HepG2 (cell line): ENCODE results near the gene CES3. TPM values are rescaled to one million over a fixed set of nuclear protein-coding genes. Genes with fewer than 3 reads are reported as not detected.

Experiments
- ATM ChIP-seq: fragments of 450-650 bp; IDR thresholded peaks from 2 replicates; pipeline ENCODE4 v1.7.1; 2017; ENCODE audit warnings: mild to moderate bottlenecking, borderline replicate concordance
- FOXA3 ChIP-seq: IDR thresholded peaks from 2 replicates; pipeline ENCODE4 v1.6.1; 2016; ENCODE audit warnings: missing genetic modification reagents, missing compliant biosample characterization
- HMGXB4 ChIP-seq, 2 experiments: sonication (generic) in 1 of 2; formaldehyde crosslinking in 1 of 2; IDR thresholded peaks; 2 replicates each; pipeline versions ENCODE4 v1.4.0 to v1.6.1; 2018 to 2020; ENCODE audit warnings: missing genetic modification reagents in 2 of 2, borderline replicate concordance in 1 of 2, low read depth in 1 of 2, mild to moderate bottlenecking in 1 of 2, missing biosample characterization in 1 of 2
- KDM5A ChIP-seq: fragments of 200-600 bp; sonication (generic); IDR thresholded peaks from 2 replicates; pipeline ENCODE4 v1.7.0; 2018; ENCODE audit warnings: antibody characterized with exemption, mild to moderate bottlenecking, low read length, borderline replicate concordance
- MTA3 ChIP-seq: sonication (generic); formaldehyde crosslinking; IDR thresholded peaks from 2 replicates; pipeline ENCODE4 v1.4.0; 2020; ENCODE audit warnings: missing genetic modification reagents
- NPAS2 ChIP-seq: sonication (generic); formaldehyde crosslinking; IDR thresholded peaks from 2 replicates; pipeline ENCODE4 v1.8.0; 2022; ENCODE audit warnings: mild to moderate bottlenecking, missing genetic modification reagents, borderline replicate concordance
- SIX1 ChIP-seq: sonication (generic); formaldehyde crosslinking; IDR thresholded peaks from 2 replicates; pipeline ENCODE4 v1.4.0; 2020; ENCODE audit warnings: missing genetic modification reagents, borderline replicate concordance
- SUZ12 ChIP-seq: fragments of 150-350 bp; IDR thresholded peaks from 2 replicates; pipeline ENCODE4 v1.6.1; 2014; ENCODE audit warnings: low read depth, low read length
- TRIM24 ChIP-seq: sonication (generic); formaldehyde crosslinking; IDR thresholded peaks from 2 replicates; pipeline ENCODE4 v1.8.0; 2022; ENCODE audit warnings: mild to moderate bottlenecking, missing genetic modification reagents
- ZBTB7A ChIP-seq: sonication (generic); formaldehyde crosslinking; IDR thresholded peaks from 2 replicates; pipeline ENCODE4 v1.8.0; 2022; ENCODE audit warnings: mild to moderate bottlenecking, missing genetic modification reagents
- ZKSCAN1 ChIP-seq: fragments of 150-350 bp; IDR thresholded peaks from 2 replicates; pipeline ENCODE4 v1.6.1; 2014; ENCODE audit warnings: low read length
- ZNF687 ChIP-seq: sonication (generic); formaldehyde crosslinking; IDR thresholded peaks from 2 replicates; pipeline ENCODE4 v1.5.1; 2020; ENCODE audit warnings: mild to moderate bottlenecking, missing genetic modification reagents, moderate library complexity
- ZNF709 ChIP-seq: sonication (generic); formaldehyde crosslinking; IDR thresholded peaks from 2 replicates; pipeline ENCODE4 v1.5.0; 2020; ENCODE audit warnings: mild to moderate bottlenecking, missing genetic modification reagents
- ZNF761 ChIP-seq: sonication (generic); formaldehyde crosslinking; conservative IDR thresholded peaks from 2 replicates; pipeline ENCODE4 v1.4.0; 2020; ENCODE audit warnings: mild to moderate bottlenecking, missing genetic modification reagents
- ZNF773 ChIP-seq: sonication (generic); formaldehyde crosslinking; IDR thresholded peaks from 2 replicates; pipeline ENCODE4 v1.4.0; 2020; ENCODE audit warnings: missing genetic modification reagents, borderline replicate concordance
- polyA plus RNA-seq, 8 experiments: library from polyadenylated mRNA; depleted of rRNA in 3 of 8; stranded (reverse) in 7 of 8; unstranded in 1 of 8; fragments of >200 nt; fragmentation: Illumina TruSeq in 4 of 8; extraction: Trizol in 4 of 8; gene quantifications; 2 replicates each; pipeline versions ENCODE4 v1.2.1 to v1.2.3, GENCODE V29; 2011 to 2016; ENCODE audit warnings: low read depth in 4 of 8, missing spikeins in 1 of 8, mixed read lengths in 1 of 8; ENCODE audit not compliant: insufficient read depth in 1 of 8
- total RNA-seq, 5 experiments: library from RNA; depleted of rRNA; stranded (reverse); fragments of >200 nt; fragmentation: Illumina TruSeq; extraction: Trizol; gene quantifications; 2 replicates each; pipeline ENCODE4 v1.2.3, GENCODE V29; 2016; ENCODE audit warnings: low read depth in 1 of 5
- TF ChIP-seq, protein P1 (sequence below): sonication (generic); formaldehyde crosslinking; IDR thresholded peaks from 2 replicates; pipeline ENCODE4 v1.4.0; 2020; ENCODE audit warnings: mild to moderate bottlenecking, missing genetic modification reagents, borderline replicate concordance
- TF ChIP-seq, protein P2 (sequence below): fragments of 450-650 bp; IDR thresholded peaks from 2 replicates; pipeline ENCODE4 v1.6.1; 2017
- TF ChIP-seq, protein P3 (sequence below): sonication (generic); formaldehyde crosslinking; IDR thresholded peaks from 2 replicates; pipeline ENCODE4 v1.5.0; 2020; ENCODE audit warnings: missing genetic modification reagents

The CES3 gene
- total and polyA plus RNA-seq, 2 of the 13 experiments (the other 11 are each of a cell fraction or from before 2014, with no cell fraction given): 6.6 to 17.4 TPM

DNA sequence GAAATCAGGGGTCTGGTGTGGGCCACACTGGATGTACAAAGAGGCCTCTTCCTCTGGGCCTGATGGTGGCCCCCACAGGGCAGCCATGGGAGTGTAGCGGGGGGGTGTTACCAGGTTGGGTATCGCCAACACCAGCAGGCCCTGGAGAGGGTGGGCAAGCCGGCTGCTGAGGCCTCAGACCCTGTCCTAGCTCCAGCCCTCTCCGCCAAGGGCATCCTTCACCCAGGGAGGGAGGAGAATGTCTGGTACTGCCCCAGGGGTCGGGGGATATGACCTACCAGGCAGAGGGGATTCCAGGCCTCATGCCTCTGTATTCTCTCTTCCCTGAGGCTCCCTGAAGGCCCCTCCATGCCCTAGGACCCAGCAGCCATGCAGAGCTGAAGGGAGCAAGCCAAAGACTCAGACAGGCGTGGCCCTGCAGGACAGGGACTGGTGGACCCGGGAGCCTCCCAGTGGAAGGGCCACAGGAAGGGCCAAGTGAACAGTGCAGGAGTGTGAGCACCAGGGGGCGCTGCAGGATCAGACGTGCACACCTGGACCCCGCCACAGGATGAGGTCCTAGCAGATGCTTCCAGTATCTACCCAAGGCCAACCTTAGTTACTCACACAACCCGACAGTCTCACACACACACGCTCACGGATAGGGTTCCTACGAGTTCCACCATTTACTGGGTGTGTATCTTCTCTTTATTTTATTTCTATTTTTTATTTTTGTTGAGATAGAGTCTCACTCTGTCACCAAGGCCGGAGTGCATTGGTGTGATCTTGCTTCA, 16.5 kb downstream of the CES3 start (continued):
- TF ChIP-seq, protein P1, sequence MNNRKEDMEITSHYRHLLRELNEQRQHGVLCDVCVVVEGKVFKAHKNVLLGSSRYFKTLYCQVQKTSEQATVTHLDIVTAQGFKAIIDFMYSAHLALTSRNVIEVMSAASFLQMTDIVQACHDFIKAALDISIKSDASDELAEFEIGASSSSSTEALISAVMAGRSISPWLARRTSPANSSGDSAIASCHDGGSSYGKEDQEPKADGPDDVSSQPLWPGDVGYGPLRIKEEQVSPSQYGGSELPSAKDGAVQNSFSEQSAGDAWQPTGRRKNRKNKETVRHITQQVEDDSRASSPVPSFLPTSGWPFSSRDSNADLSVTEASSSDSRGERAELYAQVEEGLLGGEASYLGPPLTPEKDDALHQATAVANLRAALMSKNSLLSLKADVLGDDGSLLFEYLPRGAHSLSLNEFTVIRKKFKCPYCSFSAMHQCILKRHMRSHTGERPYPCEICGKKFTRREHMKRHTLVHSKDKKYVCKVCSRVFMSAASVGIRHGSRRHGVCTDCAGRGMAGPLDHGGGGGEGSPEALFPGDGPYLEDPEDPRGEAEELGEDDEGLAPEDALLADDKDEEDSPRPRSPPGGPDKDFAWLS (CRISPR knock-in tag): no peak; the same call in 1 of the 2 replicates
- TF ChIP-seq SUZ12: 0 out of 2 replicates have a peak, but pooled peaks have one; percentile 12
- TF ChIP-seq HMGXB4 (CRISPR knock-in tag; IDR thresholded peaks at IDR 0.05; ENCODE audit: borderline replicate concordance in 1 of 2, low read depth in 1 of 2): peak; percentile 89 to 98
- TF ChIP-seq ATM: no peak
- peak; percentile 68; the same call in 1 of the 2 replicates for TF ChIP-seq FOXA3 (CRISPR knock-in tag)
- TF ChIP-seq ZNF761 (CRISPR knock-in tag): peak; percentile 73; the same call in 1 of the 2 replicates
- no peak for TF ChIP-seq MTA3 (CRISPR knock-in tag)
- peak; percentile 60; the same call in 1 of the 2 replicates for TF ChIP-seq ZKSCAN1
- TF ChIP-seq ZNF687: peak; percentile 81
- TF ChIP-seq, protein P2, sequence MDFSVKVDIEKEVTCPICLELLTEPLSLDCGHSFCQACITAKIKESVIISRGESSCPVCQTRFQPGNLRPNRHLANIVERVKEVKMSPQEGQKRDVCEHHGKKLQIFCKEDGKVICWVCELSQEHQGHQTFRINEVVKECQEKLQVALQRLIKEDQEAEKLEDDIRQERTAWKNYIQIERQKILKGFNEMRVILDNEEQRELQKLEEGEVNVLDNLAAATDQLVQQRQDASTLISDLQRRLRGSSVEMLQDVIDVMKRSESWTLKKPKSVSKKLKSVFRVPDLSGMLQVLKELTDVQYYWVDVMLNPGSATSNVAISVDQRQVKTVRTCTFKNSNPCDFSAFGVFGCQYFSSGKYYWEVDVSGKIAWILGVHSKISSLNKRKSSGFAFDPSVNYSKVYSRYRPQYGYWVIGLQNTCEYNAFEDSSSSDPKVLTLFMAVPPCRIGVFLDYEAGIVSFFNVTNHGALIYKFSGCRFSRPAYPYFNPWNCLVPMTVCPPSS: no peak
- TF ChIP-seq NPAS2 (CRISPR knock-in tag): no peak
- no peak for TF ChIP-seq KDM5A
- no peak for TF ChIP-seq TRIM24
- TF ChIP-seq, protein P3, sequence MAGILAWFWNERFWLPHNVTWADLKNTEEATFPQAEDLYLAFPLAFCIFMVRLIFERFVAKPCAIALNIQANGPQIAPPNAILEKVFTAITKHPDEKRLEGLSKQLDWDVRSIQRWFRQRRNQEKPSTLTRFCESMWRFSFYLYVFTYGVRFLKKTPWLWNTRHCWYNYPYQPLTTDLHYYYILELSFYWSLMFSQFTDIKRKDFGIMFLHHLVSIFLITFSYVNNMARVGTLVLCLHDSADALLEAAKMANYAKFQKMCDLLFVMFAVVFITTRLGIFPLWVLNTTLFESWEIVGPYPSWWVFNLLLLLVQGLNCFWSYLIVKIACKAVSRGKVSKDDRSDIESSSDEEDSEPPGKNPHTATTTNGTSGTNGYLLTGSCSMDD (CRISPR knock-in tag): no peak
- no peak for TF ChIP-seq ZNF773
- no peak for TF ChIP-seq SIX1 (CRISPR knock-in tag)
- TF ChIP-seq ZBTB7A (CRISPR knock-in tag): no peak
- TF ChIP-seq ZNF709: 0 out of 2 replicates have a peak, but pooled peaks have one; percentile 43
